HUDEP-2 (cell line): Measurements from ENCODE around the gene SLC15A3.
A peak's percentile ranks its signal among the peaks of the same experiment; 100 is the strongest.

Experiments
- DNase-seq, 76 experiments: peaks; one replicate each; lab custom pipeline; 2025; ENCODE audit not compliant: unreplicated experiment in 76 of 76; lab: John Stamatoyannopoulos, UW

Gene SLC15A3

GRCh38 chr11:60948250-60948649 is 3.7 kb downstream of the SLC15A3 start:
- DNase-seq = no peak

DNA sequence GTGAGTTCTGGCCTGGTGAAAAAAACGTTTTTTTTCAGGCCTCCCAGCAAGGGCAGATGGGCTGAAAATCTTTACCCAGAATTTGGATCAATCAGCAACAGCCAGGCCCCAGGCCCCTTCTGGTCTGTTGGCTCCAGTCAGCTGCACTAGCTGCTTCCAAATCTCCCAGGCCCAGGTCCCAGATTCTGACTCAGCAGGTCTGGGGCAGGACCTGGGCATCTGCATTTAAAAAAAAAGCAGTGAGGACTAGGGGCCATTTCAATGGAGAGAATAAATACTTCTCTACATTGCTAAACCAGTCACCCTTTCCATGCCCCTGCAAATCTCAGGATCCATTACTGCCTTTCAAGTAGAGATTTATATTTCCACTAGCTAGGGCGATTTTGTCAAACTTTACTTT is 4.3 kb downstream of the SLC15A3 start:
- no peak for DNase-seq

- no peak for DNase-seq
These were observed 5.2 kb downstream of the SLC15A3 start for GRCh38 chr11:60946601-60947264.

- DNase-seq = peak in 4 of 76 experiments; percentile 5 to 9 (median 8)
These were observed 6.7 kb downstream of the SLC15A3 start for GRCh38 chr11:60945295-60945667.

GRCh38 chr11:60944490-60945294 is 7.3 kb downstream of the SLC15A3 start:
- no peak for DNase-seq

DNA sequence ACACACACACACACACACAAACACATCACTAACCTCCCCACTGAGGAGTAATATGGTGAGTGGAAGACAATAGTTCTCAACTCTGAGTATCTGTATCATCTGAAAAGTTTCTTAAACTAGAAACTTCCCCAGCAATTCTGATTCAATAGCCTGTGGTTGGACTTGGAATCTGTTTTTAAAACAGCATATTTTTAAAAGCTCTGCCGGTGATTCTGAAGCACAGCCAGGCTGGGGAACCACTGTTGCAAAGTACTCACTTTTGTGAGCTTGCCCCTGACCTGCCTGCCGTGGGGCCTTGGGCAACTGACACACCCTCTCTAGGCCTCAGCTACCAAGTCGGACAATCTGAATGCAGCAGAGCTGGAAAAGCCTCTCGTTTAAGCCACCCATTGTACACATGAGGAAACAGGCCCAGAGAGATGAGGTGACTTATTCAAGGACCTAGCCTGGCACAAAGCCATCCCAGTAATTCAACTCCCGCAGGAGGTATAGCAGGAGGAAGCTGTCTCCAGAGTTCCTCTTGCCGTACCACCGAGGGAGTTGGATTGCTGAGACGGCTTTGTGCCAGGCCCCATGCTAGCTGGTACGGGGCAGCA is 8.9 kb downstream of the SLC15A3 start:
- DNase-seq = no peak

DNA sequence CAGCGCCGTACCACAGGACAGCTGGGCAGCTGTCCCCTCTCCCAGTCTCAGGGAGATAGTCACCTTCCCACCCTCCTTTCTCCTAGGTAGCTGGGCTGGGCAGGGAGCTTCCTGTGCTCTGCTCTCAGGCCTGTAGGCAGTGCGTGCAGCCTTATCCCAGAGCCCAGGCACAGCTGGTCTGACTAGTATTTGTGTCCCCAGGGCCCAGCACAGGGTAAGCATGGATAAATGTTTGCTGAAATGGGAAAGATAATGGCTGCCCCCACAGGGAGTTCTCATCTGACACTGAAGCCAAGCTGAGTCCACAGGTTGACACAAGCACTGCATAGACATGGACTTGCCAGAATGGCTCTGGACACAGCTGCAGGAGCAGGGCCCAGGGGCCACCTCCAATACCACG is 9.8 kb downstream of the SLC15A3 start:
- no peak for DNase-seq

GRCh38 chr11:60941371-60942119 is 10.4 kb downstream of the SLC15A3 start:
- DNase-seq = no peak

DNA sequence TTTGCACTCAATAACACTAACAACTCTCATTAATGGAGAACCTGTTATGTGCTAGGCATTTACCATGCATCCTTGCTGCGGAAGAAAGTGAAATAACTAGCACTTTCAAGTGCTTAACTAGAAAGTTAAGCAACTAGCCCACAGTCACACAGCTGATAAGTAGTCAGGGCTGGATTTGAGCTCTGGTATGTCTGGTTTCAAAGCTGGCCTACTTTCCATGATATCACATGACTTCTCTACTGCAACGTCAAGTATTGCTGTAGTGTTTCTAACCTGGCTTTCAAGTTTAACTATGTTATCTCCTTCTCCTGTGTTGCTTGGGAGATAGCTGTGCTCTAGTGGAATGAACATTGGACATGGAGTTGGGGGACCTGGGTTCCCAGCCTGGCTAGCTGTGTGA is 12.1 kb downstream of the SLC15A3 start:
- DNase-seq = no peak

DNA sequence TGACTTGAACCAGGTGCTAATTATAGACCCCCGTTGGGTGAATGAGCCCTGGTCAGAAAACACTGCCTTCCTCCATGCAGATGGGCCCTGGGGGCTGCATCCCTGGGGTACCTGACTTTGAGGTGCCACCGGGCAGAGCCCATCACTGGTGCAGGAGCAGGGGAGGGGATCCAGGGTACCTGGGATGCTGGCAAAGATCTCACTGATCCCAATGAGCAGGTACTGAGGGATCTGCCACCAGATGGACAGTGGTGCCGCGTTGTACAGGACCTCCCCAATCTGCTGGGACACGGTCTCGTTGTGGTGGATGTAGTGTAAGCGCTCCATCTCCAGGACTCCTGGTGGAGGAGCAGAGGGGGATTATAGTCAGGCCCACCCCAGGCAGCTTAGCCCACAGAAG is 12.7 kb downstream of the SLC15A3 start:
- no peak for DNase-seq

GRCh38 chr11:60938500-60938899 is 13.5 kb downstream of the SLC15A3 start:
- no peak for DNase-seq

DNA sequence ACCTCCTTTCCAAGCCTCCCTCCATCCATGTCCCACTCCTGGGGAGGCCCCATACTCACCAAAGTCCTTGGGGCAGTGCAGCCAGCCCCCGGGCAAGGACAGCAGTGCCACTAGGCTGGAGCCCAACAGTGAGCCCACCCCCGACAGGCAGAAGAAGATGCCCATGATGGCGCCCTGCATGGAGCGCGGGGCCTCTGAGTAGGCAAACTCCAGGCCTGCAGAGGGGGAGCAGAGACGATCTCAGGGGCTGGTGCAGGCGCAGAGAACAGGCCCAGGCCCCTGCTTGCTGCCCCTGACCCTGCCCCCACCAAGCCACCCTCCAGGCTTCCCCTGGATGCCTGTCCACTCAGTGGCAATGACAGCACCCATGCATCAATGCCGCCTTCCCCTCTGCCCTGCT is 14.2 kb downstream of the SLC15A3 start:
- no peak for DNase-seq

- no peak for DNase-seq
These were observed 14.8 kb downstream of the SLC15A3 start for GRCh38 chr11:60937144-60937527.

DNA sequence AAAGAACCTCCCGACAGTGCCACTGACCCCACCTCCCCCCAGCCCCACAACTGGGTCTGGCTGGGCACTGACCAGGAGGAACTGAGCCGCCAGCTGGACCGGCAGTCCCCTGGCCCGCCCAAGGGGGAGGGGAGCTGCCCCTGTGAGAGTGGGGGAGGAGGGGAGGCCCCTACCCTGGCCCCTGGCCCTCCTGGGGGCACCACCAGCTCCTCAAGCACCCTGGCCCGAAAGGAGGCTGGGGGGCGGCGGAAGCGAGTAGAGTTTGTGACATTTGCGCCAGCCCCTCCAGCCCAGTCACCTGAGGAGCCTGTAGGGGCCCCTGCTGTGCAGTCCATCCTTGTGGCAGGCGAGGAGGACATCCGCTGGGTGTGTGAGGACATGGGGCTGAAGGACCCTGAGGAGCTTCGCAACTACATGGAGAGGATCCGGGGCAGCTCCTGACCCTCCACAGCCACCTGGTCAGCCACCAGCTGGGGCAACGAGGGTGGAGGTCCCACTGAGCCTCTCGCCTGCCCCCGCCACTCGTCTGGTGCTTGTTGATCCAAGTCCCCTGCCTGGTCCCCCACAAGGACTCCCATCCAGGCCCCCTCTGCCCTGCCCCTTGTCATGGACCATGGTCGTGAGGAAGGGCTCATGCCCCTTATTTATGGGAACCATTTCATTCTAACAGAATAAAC is 15.4 kb downstream of the SLC15A3 start:
- no peak for DNase-seq

DNA sequence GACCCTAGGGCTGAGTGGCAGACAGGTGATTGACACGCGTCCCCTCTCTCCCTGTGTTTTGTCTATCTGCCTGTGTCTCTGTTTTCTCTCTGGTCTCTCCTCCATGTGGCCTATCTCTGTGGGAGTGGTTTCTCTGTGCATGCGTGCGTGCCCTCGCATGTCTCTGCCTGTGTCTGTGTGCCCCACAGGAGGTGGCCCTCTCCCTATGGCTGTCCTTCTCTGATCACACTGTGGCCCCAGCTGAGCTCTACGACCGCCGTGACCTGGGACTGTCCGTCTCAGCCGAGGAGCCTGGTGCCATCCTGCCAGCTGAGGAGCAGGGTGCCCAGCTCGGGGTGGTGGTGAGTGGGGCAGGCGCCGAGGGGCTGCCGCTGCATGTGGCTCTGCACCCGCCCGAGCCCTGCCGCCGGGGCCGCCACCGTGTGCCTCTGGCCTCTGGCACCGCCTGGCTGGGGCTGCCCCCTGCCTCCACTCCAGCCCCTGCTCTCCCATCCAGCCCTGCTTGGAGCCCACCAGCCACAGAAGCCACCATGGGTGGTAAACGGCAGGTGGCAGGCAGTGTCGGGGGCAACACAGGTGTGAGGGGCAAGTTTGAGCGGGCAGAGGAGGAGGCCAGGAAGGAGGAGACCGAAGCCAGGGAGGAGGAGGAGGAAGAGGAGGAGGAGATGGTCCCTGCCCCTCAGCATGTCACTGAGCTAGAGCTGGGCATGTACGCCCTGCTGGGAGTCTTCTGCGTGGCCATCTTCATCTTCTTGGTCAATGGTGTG is 16.1 kb downstream of the SLC15A3 start:
- no peak for DNase-seq

DNA sequence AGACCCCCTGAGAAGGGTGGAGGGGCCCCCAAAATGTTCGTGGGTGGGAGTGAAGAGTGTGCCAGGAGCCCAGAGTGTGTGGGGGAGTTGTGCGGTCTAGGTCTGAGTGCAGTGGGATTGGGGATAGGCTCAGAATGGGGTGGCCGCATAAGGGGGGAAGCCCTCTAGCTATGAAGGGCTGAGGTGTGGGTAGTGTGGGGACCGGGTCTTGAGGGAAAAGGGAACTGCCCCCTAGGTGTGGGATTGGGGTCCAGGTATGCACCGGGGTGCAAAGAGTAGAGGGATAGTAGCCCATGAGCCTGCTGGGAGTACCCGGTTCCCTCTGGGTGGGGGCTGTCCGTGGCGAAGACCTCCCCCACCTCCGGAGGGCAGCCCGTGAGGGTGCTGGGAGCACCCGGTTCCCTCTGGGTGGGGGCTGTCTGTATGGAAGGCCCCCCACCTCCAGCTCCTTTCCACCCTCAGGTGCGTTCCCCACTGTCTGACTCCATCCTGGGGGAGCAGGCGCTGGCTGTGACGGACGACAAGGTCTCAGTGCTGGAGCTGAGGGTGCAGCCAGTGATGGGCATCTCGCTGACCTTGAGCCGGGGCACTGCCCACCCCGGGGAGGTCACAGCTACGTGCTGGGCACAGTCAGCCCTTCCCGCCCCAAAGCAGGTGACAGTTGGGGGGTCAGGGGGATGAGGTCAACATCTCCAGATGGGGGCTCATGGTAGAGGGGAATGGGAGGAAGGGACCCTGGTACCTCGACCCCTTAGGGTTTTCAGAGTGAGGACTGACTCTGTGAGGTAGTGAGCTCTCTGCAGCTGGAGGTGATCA is 17.0 kb downstream of the SLC15A3 start:
- DNase-seq = no peak

DNA sequence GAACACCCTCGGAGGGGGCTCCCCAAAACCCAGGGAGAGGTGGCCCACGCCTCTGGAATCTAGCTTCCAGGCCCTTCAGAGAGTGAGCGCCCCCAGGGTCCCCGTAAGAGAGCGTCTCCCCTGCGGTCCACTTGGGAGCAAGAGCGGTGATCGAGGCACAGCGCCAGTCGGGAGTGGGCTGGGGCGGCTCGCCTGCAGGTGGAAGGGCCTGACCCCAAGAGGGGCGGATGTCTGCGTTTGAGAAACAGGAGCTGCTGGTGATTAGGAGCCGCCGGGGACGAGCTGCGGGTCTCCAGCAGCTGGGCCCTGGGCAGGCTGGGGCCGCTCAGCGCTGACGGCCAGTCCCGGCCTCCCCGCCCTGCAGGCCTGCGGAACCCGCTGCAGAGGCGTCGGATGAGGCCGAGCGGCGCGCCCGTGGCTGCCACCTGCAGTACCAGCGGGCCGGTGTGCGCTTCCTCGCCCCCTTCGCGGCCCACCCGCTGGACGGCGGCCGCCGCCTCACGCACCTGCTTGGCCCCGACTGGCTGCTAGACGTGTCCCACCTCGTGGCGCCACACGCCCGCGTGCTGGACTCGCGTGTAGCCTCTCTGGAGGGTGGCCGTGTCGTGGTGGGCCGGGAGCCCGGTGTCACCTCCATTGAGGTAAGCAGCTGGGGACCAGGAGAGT is 17.7 kb downstream of the SLC15A3 start:
- no peak for DNase-seq

- DNase-seq = no peak
These were observed 18.4 kb downstream of the SLC15A3 start for GRCh38 chr11:60933416-60934123.
